Thoracic aorta (tissue), 2 donors: ENCODE data around the gene TRIM2. TPM values are rescaled to one million over a fixed set of nuclear protein-coding genes. Genes with fewer than 3 reads are reported as not detected.

ENCODE experiments used
- ATAC-seq: fragments of 150-250 bp; one replicate; pipeline ENCODE4 v1.8.0; 2017; ENCODE audit warnings: low read depth; ENCODE audit not compliant: insufficient number of reproducible peaks, low FRiP score
- DNase-seq: peaks from one replicate; pipeline ENCODE4 v3.0.0-alpha.2; 2020; ENCODE audit warnings: low spot score
- H3K27ac ChIP-seq, 2 donors: fragments of 200-600 bp; sonication (generic); 1 replicate in 1 of 2; 2 replicates in 1 of 2; pipeline ENCODE4 v1.5.1; 2016; ENCODE audit warnings: mild to moderate bottlenecking in 2 of 2, moderate library complexity in 2 of 2
- H3K27me3 ChIP-seq: fragments of 200-600 bp; sonication (generic); replicated peaks from 2 replicates; pipeline ENCODE4 v1.6.0; 2016; ENCODE audit warnings: mild to moderate bottlenecking; ENCODE audit not compliant: insufficient read depth
- H3K36me3 ChIP-seq: fragments of 200-600 bp; sonication (generic); one replicate; pipeline ENCODE4 v1.5.1; 2016
- H3K4me1 ChIP-seq, 2 donors: fragments of 200-600 bp; sonication (generic); 1 replicate in 1 of 2; 2 replicates in 1 of 2; pipeline versions ENCODE4 v1.5.1 to v1.6.0; 2016; ENCODE audit warnings: low read depth in 2 of 2, mild to moderate bottlenecking in 1 of 2; ENCODE audit not compliant: control insufficient read depth in 1 of 2
- H3K4me3 ChIP-seq: fragments of 200-600 bp; sonication (generic); 2 replicates; pipeline ENCODE4 v1.5.1; 2016; ENCODE audit warnings: mild to moderate bottlenecking
- H3K9me3 ChIP-seq: fragments of 200-600 bp; sonication (generic); 2 replicates; pipeline ENCODE4 v1.5.1; 2016
- CTCF ChIP-seq: fragments of 200-600 bp; sonication (generic); IDR thresholded peaks from one replicate; pipeline ENCODE4 v1.5.1; 2019; ENCODE audit warnings: antibody characterized with exemption
- total RNA-seq, 2 donors: library from RNA; depleted of rRNA; stranded (reverse); fragments of >200 nt; gene quantifications; one replicate each; pipeline versions ENCODE4 v1.1.0 to v1.2.3, GENCODE V29; 2016

Gene TRIM2
- total RNA-seq, 2 donors from 2014 or later = 31.7 to 41.3 TPM

- no peak overlapping the region for H3K27ac ChIP-seq
- no peaks in the 10 kb centered on the region for H3K36me3 ChIP-seq
- DNase-seq = no peak
- TF ChIP-seq CTCF = no peak
- no peak overlapping the region for H3K4me3 ChIP-seq
- ATAC-seq = no peak
- H3K27me3 ChIP-seq = no peaks in the 10 kb centered on the region
- peaks cover 0 to 1% of the 10 kb centered on the region in 2 donors for H3K4me1 ChIP-seq
- H3K9me3 ChIP-seq = peaks cover 5% of the 10 kb centered on the region
Observed at GRCh38 chr4:153261461-153261860, 57.2 kb downstream of the TRIM2 start.

- no peak for DNase-seq
- ATAC-seq = no peak
- no peaks in the 10 kb centered on the region for H3K36me3 ChIP-seq
Observed at GRCh38 chr4:153261914-153262313, 57.7 kb downstream of the TRIM2 start.

GRCh38 chr4:153265306-153266047, 61.2 kb downstream of the TRIM2 start:
- TF ChIP-seq CTCF = no peak
- peaks cover 5 to 14% of the 10 kb centered on the region in 2 donors for H3K4me1 ChIP-seq
- no peak overlapping the region for H3K27ac ChIP-seq
- no peak overlapping the region for H3K4me3 ChIP-seq
- ATAC-seq = no peak
- H3K27me3 ChIP-seq = no peaks in the 10 kb centered on the region
- no peak for DNase-seq
- peaks cover 5% of the 10 kb centered on the region for H3K9me3 ChIP-seq
- H3K36me3 ChIP-seq = no peaks in the 10 kb centered on the region

More at GRCh38 chr4:153261914-153262313, 57.7 kb downstream of the TRIM2 start:
- H3K27ac ChIP-seq = no peak overlapping the region
- H3K27me3 ChIP-seq = no peaks in the 10 kb centered on the region
- peaks cover 5% of the 10 kb centered on the region for H3K9me3 ChIP-seq
- no peak for TF ChIP-seq CTCF
- no peak overlapping the region for H3K4me3 ChIP-seq
- peaks cover 0 to 6% of the 10 kb centered on the region in 2 donors for H3K4me1 ChIP-seq

- H3K9me3 ChIP-seq = peaks cover 3% of the 10 kb centered on the region
- H3K36me3 ChIP-seq = no peaks in the 10 kb centered on the region
- no peak for DNase-seq
- peaks cover 5 to 14% of the 10 kb centered on the region in 2 donors for H3K4me1 ChIP-seq
- no peaks in the 10 kb centered on the region for H3K27me3 ChIP-seq
- TF ChIP-seq CTCF = no peak
- no peak for ATAC-seq
- H3K4me3 ChIP-seq = no peak overlapping the region
- H3K27ac ChIP-seq = no peak overlapping the region
Observed at GRCh38 chr4:153266988-153267387, 62.7 kb downstream of the TRIM2 start.

GRCh38 chr4:153267890-153268289, 63.6 kb downstream of the TRIM2 start:
- TF ChIP-seq CTCF = no peak
- no peak overlapping the region for H3K27ac ChIP-seq
- no peaks in the 10 kb centered on the region for H3K9me3 ChIP-seq

More at GRCh38 chr4:153267890-153268289, 63.6 kb downstream of the TRIM2 start:
- Histone ChIP-seq H3K4me3 (no peak overlapping the region), H3K36me3 (no peaks in the 10 kb centered on the region), H3K4me1 (peaks cover 5 to 14% of the 10 kb centered on the region in 2 donors), H3K27me3 (no peaks in the 10 kb centered on the region)
- ATAC-seq (no peak), DNase-seq (no peak)
